Common myeloid progenitor, CD34-positive (primary cell): ENCODE data around the gene CACNA1E.

ENCODE experiments used
- CTCF ChIA-PET: fragments of 350-600 bp; sonication (Branson Sonifier 250); formaldehyde crosslinking; loops from one replicate; lab custom pipeline; 2021; ENCODE audit warnings: antibody characterized with exemption; lab: Charles Lee
- POLR2A ChIA-PET: fragments of 350-600 bp; sonication (Branson Sonifier 250); formaldehyde crosslinking; loops from one replicate; lab custom pipeline; 2021; ENCODE audit warnings: antibody characterized with exemption; lab: Charles Lee
- DNase-seq, 3 donors: peaks; one replicate each; pipeline versions ENCODE4 v3.0.0 to v3.0.0-alpha.2; 2013
- H3K27ac ChIP-seq, 2 experiments: 1 replicate in 1 of 2; 2 replicates in 1 of 2; pipeline ENCODE4 v1.7.0; 2013; ENCODE audit warnings: inconsistent platforms in 2 of 2, low read length in 2 of 2, mild to moderate bottlenecking in 2 of 2, low read depth in 1 of 2, moderate library complexity in 1 of 2; ENCODE audit not compliant: severe bottlenecking in 2 of 2, insufficient read depth in 1 of 2, poor library complexity in 1 of 2
- H3K27me3 ChIP-seq, 5 experiments: replicated peaks in 2 of 5; 1 replicate in 3 of 5; 2 replicates in 2 of 5; pipeline versions ENCODE4 v1.6.1 to v1.7.0; 2013; ENCODE audit warnings: low read length in 4 of 5, mild to moderate bottlenecking in 2 of 5, moderate library complexity in 2 of 5, inconsistent platforms in 1 of 5; ENCODE audit not compliant: insufficient read depth in 5 of 5, control insufficient read depth in 4 of 5
- H3K36me3 ChIP-seq, 4 experiments: 1 replicate in 2 of 4; 2 replicates in 2 of 4; pipeline versions ENCODE4 v1.6.1 to v1.7.0; 2013; ENCODE audit warnings: low read length in 3 of 4, control low read depth in 1 of 4, mild to moderate bottlenecking in 1 of 4; ENCODE audit not compliant: control insufficient read depth in 4 of 4, insufficient read depth in 4 of 4
- H3K4me1 ChIP-seq, 4 experiments: 1 replicate in 3 of 4; 2 replicates in 1 of 4; pipeline versions ENCODE4 v1.6.1 to v1.7.1; 2013; ENCODE audit warnings: low read length in 3 of 4, mild to moderate bottlenecking in 3 of 4, control low read depth in 1 of 4, inconsistent platforms in 1 of 4, moderate library complexity in 1 of 4; ENCODE audit not compliant: control insufficient read depth in 4 of 4, insufficient read depth in 4 of 4; ENCODE audit errors: control extremely low read depth in 1 of 4
- H3K4me3 ChIP-seq, 7 experiments: 1 replicate in 4 of 7; 2 replicates in 3 of 7; pipeline versions ENCODE4 v1.5.1 to v1.7.0; 2013; ENCODE audit warnings: mild to moderate bottlenecking in 7 of 7, low read length in 6 of 7, moderate library complexity in 6 of 7, inconsistent platforms in 2 of 7, low read depth in 2 of 7, control low read depth in 1 of 7; ENCODE audit not compliant: insufficient read depth in 4 of 7, control insufficient read depth in 1 of 7; ENCODE audit errors: extremely low read depth in 1 of 7
- H3K9me3 ChIP-seq, 5 experiments: 1 replicate in 4 of 5; 2 replicates in 1 of 5; pipeline versions ENCODE4 v1.6.1 to v1.7.1; 2013; ENCODE audit warnings: low read length in 4 of 5, mild to moderate bottlenecking in 2 of 5, inconsistent platforms in 1 of 5, low read depth in 1 of 5, moderate library complexity in 1 of 5; ENCODE audit not compliant: control insufficient read depth in 4 of 5, insufficient read depth in 2 of 5; ENCODE audit errors: control extremely low read depth in 1 of 5
- WGBS: methylation state at CpG from one replicate; pipeline ENCODE4 v1.1.5; 2013; ENCODE audit not compliant: insufficient coverage; 5-methylcytosine and 5-hydroxymethylcytosine counted together

The CACNA1E gene

DNA sequence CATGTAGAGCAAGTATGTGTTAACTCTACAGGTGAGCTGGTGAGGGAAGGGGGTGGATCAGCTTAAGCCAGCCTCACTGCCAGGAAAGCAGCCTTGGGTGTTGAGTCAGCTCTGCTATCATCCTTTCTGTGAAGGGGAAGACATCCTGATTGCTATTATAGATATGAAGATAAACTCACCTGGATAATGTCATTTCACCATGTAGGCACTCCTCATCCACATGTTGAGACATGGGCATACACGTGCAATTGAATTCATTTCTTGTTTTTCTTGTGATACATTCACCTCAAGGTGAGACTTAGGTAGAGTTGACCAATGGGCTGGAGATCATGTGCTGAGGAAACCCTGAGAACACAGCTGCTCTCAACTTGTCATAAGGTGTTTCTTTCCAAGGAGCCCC lies 136.9 kb downstream of the CACNA1E start:
- Histone ChIP-seq H3K36me3 (no peaks in the 10 kb centered on the region), H3K27me3 (no peaks in the 10 kb centered on the region), H3K4me1 (no peaks in the 10 kb centered on the region), H3K4me3 (no peak overlapping the region), H3K27ac (no peak overlapping the region), H3K9me3 (peaks cover 0 to 3% (median 0%) of the 10 kb centered on the region in 5 experiments)
- WGBS = 100% methylated on average over 1 of the region's 1 CpG
- CTCF ChIA-PET = no interaction called here
- POLR2A ChIA-PET = no interaction called here
- no peak for DNase-seq

- no peaks in the 10 kb centered on the region for H3K36me3 ChIP-seq
- peaks cover 0 to 2% (median 0%) of the 10 kb centered on the region in 5 experiments for H3K9me3 ChIP-seq
- ChIA-PET POLR2A (no interaction called here), CTCF (no interaction called here)
- DNase-seq = no peak
- H3K27me3 ChIP-seq = no peaks in the 10 kb centered on the region
- no peaks in the 10 kb centered on the region for H3K4me1 ChIP-seq
- no peak overlapping the region for H3K4me3 ChIP-seq
- H3K27ac ChIP-seq = no peak overlapping the region
- 88% methylated on average over 3 of the region's 5 CpGs for WGBS
Measured at GRCh38 chr1:181623850-181624249, 140.5 kb downstream of the CACNA1E start.

DNA sequence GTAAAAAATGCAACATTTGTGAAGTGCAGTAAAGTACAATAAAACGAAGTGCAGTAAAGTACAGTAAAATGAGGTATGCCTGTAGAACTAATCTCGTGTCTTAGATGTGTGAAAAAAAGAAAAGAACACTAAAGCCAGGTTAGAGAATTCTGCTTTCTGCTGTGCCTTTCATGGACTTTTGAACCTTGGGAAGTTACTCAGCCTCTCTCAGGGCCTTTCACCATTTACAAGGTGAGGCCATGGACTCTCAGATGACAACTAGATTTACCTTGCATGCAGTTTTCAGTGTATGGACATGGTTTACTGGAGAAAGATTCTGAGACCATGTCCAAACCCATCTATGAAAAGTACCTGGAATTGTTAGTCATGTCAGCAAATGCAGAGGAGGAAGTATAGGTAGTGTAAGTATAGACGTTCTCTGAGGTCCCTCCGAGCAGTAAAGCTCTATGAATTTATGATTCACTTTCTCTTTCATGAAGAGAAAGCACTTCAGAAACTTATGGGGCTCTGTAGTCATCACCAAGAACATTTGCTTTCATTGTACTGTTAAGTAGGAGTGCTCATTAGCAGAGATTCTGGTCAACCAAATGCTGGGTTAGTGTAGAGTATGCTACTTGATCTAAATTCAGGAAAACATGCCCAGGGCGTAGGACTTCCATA lies 143.1 kb downstream of the CACNA1E start:
- Histone ChIP-seq H3K27ac (no peak overlapping the region), H3K4me1 (no peaks in the 10 kb centered on the region), H3K27me3 (no peaks in the 10 kb centered on the region), H3K9me3 (no peaks in the 10 kb centered on the region), H3K4me3 (no peak overlapping the region), H3K36me3 (no peaks in the 10 kb centered on the region)
- DNase-seq = no peak
- ChIA-PET POLR2A (interaction anchor here (0.6 kb wide), 1 partner anchor 10 kb away, joined by 3 read pairs; no protein-coding TSS in a partner anchor), CTCF (no interaction called here)
- WGBS = 87% methylated on average over 4 of the region's 5 CpGs

GRCh38 chr1:181630398-181630797 lies 147.1 kb downstream of the CACNA1E start:
- ChIA-PET POLR2A (no interaction called here), CTCF (no interaction called here)
- DNase-seq = no peak
- Histone ChIP-seq H3K27ac (no peak overlapping the region), H3K27me3 (peaks cover 0 to 1% (median 0%) of the 10 kb centered on the region in 5 experiments), H3K4me1 (no peaks in the 10 kb centered on the region), H3K4me3 (no peak overlapping the region), H3K36me3 (no peaks in the 10 kb centered on the region), H3K9me3 (no peaks in the 10 kb centered on the region)
- WGBS = 90% methylated on average over 2 of the region's 2 CpGs

DNA sequence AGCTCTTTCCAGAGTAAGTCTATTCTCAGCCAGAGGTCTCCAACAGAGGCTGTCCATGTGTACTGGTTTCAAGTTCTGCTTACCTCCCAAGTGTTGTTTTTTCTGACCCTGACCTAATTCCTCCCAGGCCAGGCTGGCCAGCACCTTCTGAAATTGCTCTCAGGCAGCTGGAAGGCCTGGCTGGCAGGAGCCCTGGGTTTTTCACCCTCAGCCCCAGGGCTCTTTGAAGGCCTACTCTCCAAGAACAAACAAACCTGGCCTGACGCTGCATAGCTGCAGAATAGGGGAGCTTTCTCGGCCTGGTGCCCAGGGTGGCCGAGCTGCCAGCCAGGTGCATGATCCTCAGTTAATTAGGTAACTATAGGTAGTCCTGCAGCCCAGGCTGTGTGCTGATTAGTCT lies 147.5 kb downstream of the CACNA1E start:
- Histone ChIP-seq H3K36me3 (no peaks in the 10 kb centered on the region), H3K4me3 (no peak overlapping the region), H3K27ac (no peak overlapping the region), H3K27me3 (peaks cover 0 to 1% (median 0%) of the 10 kb centered on the region in 5 experiments), H3K4me1 (no peaks in the 10 kb centered on the region), H3K9me3 (no peaks in the 10 kb centered on the region)
- ChIA-PET POLR2A (no interaction called here), CTCF (no interaction called here)
- DNase-seq = no peak
- 69% methylated on average over 3 of the region's 3 CpGs for WGBS

DNA sequence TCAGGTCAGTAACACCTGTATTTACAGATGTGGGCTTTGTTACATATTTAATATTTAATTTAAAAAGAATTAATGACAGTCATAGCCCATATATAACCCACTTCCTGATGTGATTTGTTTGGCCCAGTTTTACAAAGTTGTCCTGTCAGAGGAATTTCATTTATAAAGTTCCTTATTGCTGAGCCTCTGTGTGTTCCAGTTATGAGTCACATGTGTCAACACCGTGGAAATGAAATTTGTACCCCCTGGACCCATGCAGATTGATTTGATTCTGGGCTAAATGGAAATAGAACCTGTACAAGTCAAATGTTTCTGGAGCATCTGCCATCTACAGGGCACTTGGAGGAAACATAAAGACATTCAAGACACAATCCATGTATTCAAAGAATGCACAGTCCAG lies 149.2 kb downstream of the CACNA1E start:
- peaks cover 0 to 1% (median 0%) of the 10 kb centered on the region in 5 experiments for H3K27me3 ChIP-seq
- ChIA-PET POLR2A (no interaction called here), CTCF (no interaction called here)
- no peaks in the 10 kb centered on the region for H3K4me1 ChIP-seq
- DNase-seq = no peak
- H3K4me3 ChIP-seq = no peak overlapping the region
- H3K27ac ChIP-seq = no peak overlapping the region
- H3K9me3 ChIP-seq = no peaks in the 10 kb centered on the region
- H3K36me3 ChIP-seq = no peaks in the 10 kb centered on the region
- 91% methylated on average over 1 of the region's 1 CpG for WGBS

DNA sequence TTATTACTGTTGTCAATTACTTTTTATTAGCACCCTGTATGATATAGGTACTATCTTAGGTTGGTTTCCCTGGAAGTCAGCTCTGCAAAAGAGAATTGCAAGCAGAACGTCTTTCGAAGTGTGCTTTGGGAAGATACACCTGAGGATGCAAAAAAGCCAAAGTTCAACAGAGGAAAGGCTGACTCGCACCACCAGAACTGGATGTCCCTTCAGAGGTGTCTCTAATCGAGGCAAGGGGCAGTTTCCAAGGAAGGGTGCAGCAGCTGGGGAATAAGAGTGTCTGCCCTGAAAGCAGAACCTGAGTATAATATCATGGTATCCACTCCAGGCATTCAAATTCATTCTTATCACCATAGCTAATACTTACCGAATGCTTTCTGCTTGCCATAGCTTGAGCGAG lies 149.6 kb downstream of the CACNA1E start:
- ChIA-PET POLR2A (no interaction called here), CTCF (no interaction called here)
- no peak overlapping the region for H3K27ac ChIP-seq
- 96% methylated on average over 4 of the region's 6 CpGs for WGBS
- no peak overlapping the region for H3K4me3 ChIP-seq
- no peaks in the 10 kb centered on the region for H3K9me3 ChIP-seq
- peaks cover 0 to 1% (median 0%) of the 10 kb centered on the region in 5 experiments for H3K27me3 ChIP-seq
- DNase-seq = no peak
- H3K36me3 ChIP-seq = no peaks in the 10 kb centered on the region
- no peaks in the 10 kb centered on the region for H3K4me1 ChIP-seq
